Measurements from ENCODE around the gene C1D. TPM values are rescaled to one million over a fixed set of nuclear protein-coding genes. Genes with fewer than 3 reads are reported as not detected.
"Not testable (repeated sequence)": the region's sequence is repeated elsewhere in the genome, so short reads cannot be mapped to it uniquely, and the experiment has no call there.

C1D gene
- polyA plus RNA-seq, 12 donors: 28.4 to 1,687 (median 35.1) TPM

GRCh38 chr2:68063797-68064646 is 1.2 kb upstream of the C1D start:
- DNase-seq: not testable (repeated sequence)

GRCh38 chr2:68060652-68061051 is 2.2 kb downstream of the C1D start:
- DNase-seq: no peak

- no peak for DNase-seq
Measured at GRCh38 chr2:68059784-68060525, 2.8 kb downstream of the C1D start.

GRCh38 chr2:68057658-68058396 is 5.0 kb downstream of the C1D start:
- DNase-seq: no peak

GRCh38 chr2:68052717-68053422 is 9.9 kb downstream of the C1D start:
- no peak for DNase-seq

GRCh38 chr2:68050353-68050752 is 12.5 kb downstream of the C1D start:
- DNase-seq: no peak

- no peak for DNase-seq
Measured at GRCh38 chr2:68046642-68047240, 16.1 kb downstream of the C1D start.

- DNase-seq: no peak
Measured at GRCh38 chr2:68046224-68046623, 16.6 kb downstream of the C1D start.

GRCh38 chr2:68045342-68045741 is 17.5 kb downstream of the C1D start:
- no peak for DNase-seq

- no peak for DNase-seq
Measured at GRCh38 chr2:68044099-68044498, 18.7 kb downstream of the C1D start.

GRCh38 chr2:68043695-68044094 is 19.1 kb downstream of the C1D start:
- DNase-seq: no peak

- no peak for DNase-seq
Measured at GRCh38 chr2:68043032-68043431, 19.8 kb downstream of the C1D start.

GRCh38 chr2:68041704-68042245 is 21.0 kb downstream of the C1D start:
- no peak for DNase-seq

GRCh38 chr2:68040078-68040477 is 22.7 kb downstream of the C1D start:
- no peak for DNase-seq

- no peak for DNase-seq
Measured at GRCh38 chr2:68039317-68039716, 23.5 kb downstream of the C1D start.

- DNase-seq: no peak
Measured at GRCh38 chr2:68032702-68033101, 30.1 kb downstream of the C1D start.

GRCh38 chr2:68031542-68032160 is 31.2 kb downstream of the C1D start:
- DNase-seq: peak; percentile 63

GRCh38 chr2:68031043-68031442 is 31.8 kb downstream of the C1D start:
- DNase-seq: no peak

GRCh38 chr2:68030529-68030928 is 32.3 kb downstream of the C1D start:
- DNase-seq: no peak

GRCh38 chr2:68027959-68028358 is 34.8 kb downstream of the C1D start:
- no peak for DNase-seq

- no peak for DNase-seq
Measured at GRCh38 chr2:68024450-68024849, 38.4 kb downstream of the C1D start.
